Activated T-cell treated with anti-CD3 and anti-CD28 coated beads for 4 hours (primary cell): ENCODE results near the gene CYP2W1.

Source experiments
- DNase-seq: peaks from one replicate; pipeline ENCODE4 v3.0.0-alpha.2; 2020

The CYP2W1 gene

DNA sequence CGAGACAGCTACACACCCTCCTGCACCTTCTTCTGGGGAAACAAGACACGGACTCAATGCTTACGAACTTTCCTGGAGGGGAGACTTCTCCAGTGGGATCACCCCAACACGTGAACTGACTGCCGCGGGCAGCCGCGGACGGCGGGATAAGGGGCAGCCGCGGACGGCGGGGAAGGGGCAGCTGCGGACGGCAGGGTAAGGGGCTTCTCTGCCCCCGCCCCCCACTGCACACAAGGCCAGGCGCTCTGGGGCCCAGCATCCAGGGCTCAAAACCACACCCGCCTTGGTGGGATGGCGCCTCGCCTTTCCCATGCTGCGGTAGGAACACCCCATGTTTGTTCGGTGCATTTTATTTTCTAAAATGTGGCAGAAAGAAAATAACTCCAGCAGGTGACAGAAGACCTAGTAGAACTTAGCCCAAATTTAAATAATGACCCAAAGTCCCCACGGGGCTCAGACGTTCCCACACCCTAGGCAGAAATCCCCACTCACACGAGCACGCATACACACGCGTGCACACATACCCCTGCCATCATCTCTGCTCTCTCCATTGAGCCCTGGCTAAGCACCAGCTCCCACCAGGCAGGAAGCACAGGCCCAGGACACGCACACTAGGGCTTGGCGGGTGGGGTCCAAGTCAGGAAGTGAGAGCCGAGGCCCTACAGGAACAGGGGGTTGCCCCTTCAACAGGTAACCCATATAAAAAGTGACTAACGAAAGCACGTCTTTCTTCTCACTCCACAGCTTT lies 34.8 kb downstream of the CYP2W1 start:
- DNase-seq = no peak

DNA sequence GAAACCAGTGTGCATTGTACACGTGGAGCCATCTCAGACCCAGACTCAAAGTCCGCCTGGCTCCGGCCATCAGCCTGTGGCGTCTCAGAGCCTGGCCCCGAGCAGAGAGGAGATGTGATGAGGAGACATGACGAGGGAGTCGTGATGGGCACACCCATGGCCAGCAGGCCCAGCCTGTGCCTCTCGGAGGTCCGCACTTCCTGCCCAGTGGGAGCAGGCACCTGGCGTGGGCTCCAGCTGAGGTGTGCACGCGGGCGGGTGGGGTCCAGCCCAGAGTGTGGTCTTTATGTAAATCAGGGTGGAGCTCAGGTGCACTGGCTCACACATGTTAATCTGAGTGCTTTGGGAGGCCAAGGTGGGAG lies 35.3 kb downstream of the CYP2W1 start:
- no peak for DNase-seq

DNA sequence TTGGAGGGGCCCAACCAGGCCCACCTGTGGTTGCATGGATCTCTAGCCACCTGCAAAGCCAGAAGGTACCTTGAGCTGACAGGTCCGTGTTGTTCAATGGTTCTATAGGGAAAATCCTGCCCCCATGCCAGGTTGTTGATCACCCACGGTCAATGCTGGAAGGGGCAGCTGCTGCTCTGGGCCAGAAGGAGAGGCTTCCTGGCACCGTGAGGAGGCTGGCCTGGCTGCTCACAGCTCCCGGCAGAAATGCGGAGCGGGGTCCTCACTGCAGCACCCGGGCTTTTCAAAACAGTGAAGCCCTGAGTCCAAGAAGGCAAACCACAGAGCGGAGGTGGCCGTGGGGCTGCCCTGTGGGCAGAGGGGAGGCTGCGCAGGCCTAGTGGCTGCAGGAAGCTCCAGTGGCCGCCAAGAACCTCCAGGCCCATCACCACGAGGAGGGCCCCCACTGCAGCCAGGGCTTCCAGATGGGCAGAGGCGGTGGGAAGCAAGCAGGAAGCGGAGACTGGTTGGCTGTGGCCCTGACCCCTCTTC lies 36.3 kb downstream of the CYP2W1 start:
- DNase-seq = no peak

DNA sequence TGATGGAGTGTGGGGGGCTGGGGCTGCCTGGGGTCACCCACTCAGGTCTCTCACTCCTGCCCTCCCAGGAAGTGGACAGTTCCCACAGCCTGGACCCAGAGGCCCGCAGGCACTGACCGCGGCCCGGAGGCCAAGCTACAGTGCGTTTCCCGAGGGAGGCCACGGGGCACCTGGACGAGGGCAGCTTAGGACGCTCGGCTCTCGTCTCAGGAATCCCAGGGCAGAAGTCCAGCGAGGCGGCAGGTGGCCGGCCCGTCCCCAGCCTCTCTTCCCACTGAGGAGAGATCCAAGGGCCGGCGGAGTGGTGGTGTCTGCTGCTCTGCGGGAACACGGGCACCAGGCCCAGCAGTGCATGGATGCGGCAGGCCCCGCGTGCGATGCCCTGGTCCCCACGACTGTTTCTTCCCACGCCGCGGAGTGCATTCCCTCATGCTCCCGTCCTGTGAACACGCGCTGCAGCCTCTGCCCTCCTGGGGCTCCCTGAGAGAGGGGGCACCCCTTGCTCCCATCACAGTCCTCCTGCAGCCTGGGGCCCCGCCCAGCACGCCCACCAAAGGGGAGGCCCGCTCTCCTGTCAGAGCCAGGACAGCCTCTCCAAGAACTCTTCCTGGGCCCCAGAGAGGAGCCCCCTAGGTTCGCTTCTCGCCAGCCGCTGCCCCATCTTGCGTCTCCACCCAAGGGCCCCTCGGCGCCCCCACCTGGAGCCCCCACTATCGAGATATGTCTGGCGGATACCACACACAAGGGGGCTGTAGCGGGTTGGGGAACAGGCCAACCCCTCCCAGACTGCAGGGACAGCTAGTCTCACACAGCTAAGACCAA lies 37.0 kb downstream of the CYP2W1 start:
- DNase-seq = no peak

DNA sequence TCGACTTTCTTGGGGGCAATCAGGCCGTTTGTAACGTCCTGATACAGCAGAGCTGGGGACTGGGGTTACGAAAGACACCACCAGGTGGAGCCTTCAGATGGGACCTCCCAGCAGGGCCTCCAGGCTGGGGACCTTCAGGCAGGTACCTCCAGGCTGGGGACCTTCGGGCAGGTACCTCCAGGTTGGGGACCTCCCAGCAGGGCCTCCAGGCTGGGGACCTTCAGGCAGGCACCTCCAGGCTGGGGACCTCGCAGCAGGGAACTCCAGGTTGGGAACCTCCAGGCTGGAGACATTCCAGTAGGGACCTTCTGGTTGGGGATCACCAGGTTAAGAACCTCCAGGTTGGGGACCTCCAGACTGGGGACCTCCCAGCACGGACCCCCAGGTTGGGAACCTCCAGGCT lies 37.9 kb downstream of the CYP2W1 start:
- no peak for DNase-seq

DNA sequence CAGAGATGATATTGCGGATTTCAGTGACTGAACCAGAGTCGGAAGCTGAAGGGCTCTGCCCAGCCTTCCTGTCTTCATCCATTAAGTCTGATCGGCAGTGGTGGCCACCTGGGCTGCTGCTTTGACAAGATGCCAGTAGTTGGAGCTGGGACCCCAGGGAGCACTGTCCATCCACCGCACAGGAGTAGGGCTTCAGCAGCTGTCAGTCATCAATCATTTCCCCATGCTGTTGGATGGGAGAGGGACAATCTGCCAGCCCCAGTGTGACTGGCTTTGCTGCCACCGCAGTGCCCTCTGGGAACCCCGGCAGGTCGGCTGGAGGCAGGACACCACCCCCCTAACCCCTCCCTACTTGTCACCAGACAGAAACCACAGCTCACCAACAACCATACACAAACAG lies 38.4 kb downstream of the CYP2W1 start:
- DNase-seq = no peak

DNA sequence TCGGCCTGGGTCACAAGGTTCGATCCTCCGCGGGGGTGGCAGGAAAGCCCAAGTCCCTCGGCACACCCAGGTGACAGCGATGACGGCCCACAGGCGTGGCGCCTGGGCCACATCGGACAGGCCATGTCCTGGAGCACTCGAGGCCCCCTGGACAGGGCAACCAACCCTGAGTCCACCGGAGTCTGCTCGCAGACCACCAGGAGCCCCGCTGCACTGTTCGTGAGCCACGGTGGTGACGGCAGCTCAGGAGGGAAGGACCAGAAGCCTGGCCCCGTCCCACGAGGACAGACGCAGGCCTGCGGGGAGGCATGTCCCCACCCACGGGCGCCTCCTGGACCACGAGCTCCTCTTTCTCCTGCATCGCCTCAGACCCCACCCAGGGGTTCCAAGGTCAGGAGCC lies 39.0 kb downstream of the CYP2W1 start:
- DNase-seq = no peak

DNA sequence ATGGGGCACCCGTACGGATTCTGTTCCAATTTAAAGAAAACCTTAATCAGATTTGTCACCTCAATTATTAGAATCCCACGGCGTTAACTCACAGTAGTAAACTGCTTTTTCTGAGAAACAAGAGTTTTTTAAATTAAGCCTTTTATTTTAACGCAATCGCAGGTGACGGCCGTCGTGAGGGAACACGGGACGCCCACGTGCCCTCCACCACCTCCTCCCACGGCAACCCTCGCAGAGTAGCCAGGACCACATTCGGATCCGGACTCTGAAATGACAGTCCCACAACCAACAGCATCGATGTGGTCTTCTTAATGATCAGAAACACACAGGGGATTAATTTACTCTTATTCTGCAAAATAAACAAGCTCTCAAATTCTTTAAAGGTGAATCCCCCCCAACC lies 39.4 kb downstream of the CYP2W1 start:
- no peak for DNase-seq

DNA sequence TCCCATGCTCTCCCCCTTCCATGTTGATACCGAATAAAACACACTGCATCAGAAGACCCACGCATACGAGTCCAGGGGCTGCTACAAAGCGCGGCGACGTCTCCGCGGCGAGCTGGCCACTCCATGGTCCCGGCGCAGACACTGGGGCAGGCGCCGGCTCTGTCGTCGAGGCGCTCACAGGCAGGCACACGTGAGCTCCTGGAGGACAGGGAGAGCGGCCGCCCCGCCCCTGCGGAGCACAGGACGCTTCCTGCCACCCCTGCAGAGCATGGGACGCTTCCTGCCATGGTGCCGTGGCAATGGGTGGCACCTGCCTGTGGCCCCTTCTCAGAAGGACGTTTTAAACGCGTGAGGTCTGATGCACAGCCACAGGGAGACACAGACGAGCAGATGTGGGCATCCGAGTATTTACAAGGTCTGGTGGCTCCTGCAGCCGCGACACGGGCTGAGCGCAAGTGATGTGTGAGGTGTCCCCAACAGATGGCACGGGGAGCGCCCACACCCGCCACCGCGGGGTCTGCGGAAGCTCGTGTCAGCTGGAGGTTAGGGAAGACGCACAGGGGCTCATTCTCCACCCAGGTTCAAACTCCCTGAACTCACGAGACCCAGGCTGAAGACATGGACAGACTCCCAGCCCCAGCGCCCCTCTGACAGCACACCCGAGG lies 40.0 kb downstream of the CYP2W1 start:
- no peak for DNase-seq

DNA sequence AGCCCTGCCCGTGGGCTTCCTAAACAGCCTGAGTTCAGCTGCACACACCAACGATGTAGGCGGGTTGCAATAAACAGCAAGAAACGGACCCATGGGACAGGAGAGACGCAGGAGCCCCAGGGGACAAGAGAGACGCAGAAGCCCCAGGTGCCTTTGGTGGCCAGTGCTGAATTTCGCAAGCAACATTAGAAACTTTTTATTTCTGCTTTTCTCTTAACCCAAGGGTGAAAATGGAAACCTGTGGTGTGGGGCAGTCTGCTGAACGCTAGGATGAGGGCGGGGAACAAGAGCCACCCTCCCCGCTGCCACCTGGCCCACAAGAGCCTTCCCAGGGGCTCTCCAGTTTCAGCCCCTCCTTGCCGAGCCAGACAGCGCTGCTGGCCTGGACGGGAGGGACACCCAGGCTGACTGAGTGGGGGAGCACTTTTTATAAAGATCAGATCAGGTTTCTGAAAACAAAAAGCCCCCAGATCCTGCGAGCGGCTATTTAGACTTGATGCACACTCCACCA lies 41.4 kb downstream of the CYP2W1 start:
- no peak for DNase-seq

DNA sequence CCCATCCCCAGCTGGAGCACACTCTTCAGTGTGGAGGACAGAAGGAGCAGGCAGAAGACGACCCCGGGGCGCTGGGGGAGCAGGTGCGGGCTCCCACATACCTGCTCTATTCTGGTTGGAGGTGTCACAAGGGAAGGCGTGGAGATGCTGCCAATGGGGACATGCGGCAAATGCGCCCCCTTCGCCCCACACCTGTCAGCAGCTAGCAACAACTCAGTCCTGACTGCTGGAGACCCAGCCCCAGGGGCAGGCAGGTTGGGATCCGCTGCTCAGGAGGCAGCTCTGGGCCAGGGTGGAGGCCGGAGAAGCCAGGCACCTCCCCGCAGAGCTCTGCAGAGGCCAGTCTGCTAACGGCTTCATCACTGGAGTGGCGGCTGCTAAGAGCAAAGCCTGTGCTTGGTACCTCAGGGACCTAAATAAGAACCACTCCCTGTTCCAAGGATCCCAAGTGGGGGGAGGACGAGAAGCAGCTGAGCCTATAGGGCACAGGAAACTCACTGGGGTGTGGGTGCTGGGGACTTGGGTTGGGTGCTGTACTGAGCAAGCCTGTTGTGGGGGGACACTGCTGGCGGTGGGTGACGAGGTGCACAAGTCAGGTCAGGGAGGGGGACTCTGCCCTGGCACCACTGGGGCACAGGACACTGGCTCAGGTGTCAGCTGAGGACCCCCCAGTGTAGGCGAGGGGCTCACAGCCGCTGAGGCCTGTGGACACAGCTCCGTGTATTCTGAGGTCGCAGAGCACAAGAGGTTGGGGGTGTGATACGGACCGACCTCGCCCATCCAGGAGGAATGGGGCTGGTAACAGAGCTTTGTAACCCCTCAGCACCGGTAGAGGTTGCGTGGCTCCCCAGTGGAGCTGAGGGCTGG lies 42.1 kb downstream of the CYP2W1 start:
- no peak for DNase-seq

DNA sequence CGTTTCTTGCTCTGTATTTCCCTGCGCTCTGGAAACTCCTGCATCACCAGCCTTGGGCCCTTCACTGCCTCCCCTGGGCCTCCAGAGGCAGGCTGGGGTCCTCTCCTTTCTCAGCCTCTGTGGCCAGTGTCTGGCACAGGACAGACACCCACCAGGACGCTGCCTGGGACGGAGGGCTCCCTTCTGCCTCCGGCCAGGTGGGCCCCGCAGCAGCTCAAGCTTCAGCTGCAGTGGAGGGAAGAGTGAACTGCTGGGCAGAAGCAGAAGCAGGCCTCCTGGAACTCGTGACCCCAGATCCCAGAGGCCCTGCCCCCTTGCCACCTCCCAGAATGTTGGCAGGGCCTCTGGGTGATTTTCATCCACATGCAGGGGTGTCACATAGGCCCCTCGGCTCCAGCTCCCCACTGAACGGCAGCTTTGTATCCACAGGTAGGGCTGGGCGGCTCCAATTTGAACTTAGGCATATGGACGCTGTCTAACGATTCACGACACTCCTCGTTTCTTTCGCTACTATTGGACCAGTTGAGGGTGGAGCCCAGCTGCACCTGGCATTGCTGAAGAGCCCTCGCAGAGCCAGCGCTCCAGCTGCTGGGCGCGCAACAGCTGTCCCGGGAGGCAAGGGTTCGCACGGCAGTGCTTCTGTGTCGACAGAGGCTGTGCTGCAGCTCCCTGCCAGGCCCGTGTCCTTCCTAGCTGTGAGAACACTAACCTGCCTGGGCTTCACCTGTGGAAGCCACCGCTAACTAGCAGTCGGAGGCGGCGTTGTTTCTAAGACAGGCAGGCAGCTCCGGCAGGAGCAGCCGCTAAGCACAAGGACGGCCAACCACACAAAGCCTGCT lies 43.0 kb downstream of the CYP2W1 start:
- DNase-seq = no peak

DNA sequence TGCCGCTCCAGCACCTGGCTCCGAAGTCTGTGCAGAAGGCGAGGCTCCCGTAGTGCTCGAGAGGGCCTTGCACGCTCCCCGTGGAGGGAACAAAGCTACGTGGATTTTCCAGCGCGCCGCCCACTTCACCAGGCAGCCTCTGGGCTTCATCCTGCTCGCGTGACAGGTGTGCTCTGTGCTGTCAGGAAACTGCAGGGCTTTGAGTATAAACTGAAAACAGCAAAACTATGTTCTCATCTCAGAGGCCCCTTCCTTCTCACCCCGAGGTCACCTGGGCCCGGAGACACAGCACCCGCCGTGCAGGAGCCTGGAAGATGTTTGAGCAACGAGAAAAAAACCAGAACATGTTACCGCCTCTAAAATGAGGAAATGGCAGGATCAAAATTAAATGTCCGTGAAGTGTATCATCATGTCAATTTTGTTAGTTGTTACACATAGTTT lies 43.8 kb downstream of the CYP2W1 start:
- DNase-seq = no peak

DNA sequence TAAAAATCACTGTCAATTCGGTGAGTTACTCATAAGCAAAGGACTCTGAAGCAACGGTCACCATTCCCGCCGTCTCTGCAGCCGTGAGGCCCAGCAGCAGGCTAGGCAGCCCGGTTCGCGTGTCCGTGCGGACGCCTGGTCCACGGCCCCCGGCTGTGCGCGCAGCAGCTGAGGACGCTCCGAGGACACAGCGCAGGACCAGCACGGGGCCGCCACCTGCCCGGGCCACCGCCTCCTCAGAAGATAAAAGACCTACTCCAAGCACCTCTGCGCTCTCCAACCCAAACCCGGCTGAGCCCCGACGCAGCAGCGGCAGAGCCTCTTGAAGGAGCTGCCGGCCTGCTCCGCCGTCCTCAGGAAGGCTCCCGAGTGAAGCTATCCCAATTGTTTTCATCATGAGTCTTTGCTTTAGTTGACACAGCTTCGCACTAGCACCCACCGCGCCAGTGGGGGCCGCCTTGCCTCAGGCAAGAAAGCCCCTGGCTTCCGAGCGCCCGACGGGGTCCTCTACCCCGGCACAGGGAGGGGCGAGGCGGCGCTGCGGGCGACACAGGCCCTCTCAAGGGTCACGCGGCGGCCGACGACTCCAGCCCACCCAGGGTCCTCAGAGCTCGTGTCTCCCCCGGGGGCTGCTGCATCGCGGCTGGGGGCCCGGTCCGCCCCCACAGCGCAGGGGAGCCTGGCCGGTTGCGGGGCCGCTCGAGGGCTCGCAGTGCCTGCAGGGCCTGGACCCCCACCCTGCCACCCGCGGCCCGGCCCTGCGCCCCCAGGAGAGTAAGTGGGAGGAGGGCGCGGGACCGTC lies 44.5 kb downstream of the CYP2W1 start:
- DNase-seq = no peak

DNA sequence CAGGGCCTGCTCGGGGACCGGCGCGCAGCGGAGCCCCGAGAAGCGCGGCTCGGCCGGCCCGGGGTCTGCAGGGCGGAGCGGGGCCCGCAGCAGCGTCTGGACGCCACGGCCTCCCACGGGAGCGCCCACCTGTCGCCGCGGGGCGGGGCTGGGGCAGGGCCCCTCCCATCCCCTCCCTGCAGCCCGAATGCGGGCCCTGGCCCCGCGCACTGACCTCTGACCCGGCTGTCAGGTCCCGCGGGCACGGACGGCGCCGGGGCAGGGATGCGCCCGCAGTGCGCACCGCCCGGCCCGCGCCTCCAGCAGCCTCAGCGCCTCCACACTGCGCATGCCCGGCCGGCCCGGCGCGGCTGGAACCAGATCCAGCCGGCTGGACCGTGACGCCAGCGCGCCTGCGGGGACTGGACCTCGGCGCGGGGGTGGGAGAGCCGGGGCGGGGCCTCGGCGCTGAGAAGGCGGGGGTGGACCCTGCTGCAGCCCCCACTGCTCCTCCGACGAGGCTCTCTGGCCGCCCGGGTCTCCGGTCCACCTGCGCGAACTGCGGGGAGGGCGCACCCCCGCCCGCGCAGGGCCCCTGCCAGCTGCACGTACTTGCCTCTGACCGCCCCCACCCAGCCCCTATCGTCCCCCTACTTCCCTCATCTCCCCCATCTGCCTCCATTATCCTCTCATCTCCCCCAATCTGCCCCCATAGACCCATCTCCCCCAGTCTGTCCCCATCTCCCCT lies 45.2 kb downstream of the CYP2W1 start:
- peak; percentile 49 for DNase-seq

DNA sequence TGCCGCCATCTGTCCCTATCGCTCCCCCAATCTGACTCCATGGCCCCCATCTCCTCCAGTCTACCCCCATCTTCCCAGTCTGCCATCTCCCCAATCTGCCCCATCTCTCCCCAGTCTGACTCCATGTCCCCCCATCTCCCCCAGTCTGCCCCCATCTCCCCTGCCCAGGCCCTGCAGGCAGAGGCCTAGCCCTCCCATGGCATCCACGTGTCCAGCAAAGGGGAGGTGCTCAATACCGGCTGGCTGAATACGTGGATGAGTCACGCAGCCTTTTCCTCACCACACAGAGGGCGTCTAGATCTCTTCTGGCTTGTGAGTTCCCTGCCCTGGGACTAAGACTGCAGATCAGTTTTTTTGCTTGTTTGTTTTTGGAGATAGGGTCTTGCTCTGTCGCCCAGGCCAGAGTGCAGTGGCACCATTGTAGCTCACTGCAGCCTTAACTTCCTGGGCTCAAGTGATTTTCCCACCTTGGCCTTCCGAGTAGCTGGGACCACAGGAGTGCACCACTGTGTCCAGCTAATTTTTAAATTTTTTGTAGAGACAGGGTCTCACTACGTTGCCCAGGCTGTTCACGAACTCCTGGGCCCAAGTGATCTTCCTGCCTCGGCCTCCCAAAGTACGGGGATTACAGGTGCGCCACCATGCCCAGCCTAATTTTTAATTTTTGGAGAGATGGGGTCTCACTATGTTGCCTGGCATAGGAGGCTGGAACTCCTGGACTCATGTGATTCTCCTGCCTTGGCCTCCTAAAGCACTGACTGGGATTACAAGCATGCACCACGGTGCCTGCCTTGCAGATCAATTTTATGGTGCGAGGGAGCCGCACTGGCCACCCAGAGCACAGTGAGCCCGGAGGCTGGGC lies 46.0 kb downstream of the CYP2W1 start:
- peak; percentile 32 for DNase-seq

DNA sequence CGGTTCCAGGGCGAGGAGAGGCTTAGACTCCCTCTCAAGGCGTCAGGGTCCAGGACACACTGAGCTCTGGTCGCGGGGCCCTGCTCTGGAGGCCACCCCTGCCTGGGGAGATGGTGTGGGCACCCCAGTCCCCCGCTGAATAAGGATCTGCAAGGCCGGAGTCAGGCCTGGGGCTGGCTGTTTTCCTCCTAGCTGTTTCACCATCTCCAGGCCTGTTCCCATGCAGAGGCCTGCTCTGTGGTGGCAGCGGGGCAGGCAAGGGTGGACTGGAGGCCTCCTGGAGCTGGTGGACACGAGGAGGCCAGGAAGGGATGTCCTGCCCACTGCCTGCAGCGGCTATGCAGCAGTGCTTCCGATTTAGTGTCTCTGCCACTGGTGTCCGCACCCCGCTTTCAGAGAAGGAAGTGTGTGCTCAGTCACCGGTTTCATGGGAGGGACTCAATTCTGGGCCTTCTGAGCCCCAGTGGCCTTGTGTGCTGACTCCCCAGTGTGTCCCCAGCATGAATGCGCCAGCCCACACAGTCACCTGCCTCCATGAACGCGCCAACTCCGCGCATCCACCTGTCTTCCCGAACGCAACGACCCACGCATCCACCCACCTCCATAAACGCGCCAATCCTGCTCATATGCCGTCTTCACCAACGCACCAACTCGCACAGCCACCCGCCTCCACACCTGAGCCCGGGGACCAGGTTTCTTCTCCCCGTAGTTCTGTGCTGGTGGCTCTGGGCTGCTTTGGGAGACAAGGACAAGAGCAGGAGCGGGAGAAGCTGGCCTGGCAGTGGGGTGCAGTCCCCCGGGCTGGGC lies 46.9 kb downstream of the CYP2W1 start:
- no peak for DNase-seq
